Fibroblast of skin of scalp (primary cell): ENCODE measurements around the gene GTSF1L. TPM values are rescaled to one million over a fixed set of nuclear protein-coding genes. Genes with fewer than 3 reads are reported as not detected.
A peak's percentile ranks its signal among the peaks of the same experiment; 100 is the strongest.
"Not testable (repeated sequence)": the region's sequence is repeated elsewhere in the genome, so short reads cannot be mapped to it uniquely, and the experiment has no call there.

Experiments
- DNase-seq: peaks from one replicate; pipeline ENCODE4 v3.0.0-alpha.2; 2013
- polyA plus RNA-seq, 2 experiments: library from polyadenylated mRNA; unstranded; fragments of 120-200 nt; gene quantifications; one replicate each; pipeline ENCODE4 v1.2.1, GENCODE V29; 2013; ENCODE audit not compliant: insufficient read length in 2 of 2

The GTSF1L gene
- polyA plus RNA-seq (2013, experiment 1 of 2; ENCODE audit: insufficient read length) = not detected
- polyA plus RNA-seq (2013, experiment 2 of 2; ENCODE audit: insufficient read length) = not detected

DNA sequence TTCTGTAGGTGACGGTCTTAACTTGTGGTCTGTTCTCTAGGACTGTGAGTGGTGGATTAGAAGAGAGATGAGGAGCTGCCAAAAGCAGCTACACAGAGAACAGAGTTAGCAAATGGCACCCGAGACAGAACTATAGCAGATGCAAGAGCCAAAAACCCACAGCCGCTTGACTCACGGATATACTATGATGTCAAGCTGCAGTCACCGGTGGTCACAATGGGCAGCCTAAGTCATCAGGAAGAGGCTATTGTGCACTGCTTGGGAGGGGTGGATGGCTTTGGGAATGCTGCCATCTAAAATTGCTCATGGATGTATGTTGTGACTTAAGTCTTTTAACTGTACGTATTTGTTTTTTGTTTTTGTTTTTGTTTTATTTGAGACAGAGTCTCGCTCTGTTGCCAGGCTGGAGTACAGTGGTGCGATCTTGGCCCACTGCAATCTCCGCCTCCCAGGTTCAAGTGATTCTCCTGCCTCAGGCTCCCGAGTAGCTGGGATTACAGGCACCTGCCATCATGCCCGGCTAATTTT is at the start of gene GTSF1L:
TSS of gene GTSF1L (minus strand) at position 192 of the 528 bp plus-strand sequence. CDS start 308 bp downstream, outside the sequence.
- peak; percentile 50 for DNase-seq

DNA sequence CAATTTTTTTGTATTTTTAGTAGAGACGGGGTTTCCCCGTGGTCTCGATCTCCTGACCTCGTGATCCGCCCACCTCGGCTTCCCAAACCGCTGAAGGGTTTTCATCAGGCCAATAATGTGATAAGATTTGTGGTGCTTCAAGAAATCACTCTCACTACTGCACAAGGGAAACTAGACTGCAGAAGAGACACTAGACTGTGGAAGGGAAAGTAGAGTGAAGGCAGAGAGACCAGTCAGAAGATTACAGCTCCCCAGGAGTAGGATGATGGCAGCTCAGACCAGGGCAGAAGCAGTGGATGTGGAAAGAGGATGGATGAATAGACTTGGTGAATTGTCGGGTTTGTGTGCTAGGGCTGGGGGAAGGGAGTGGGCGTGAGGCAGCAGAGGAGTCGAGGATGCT is 48.0 kb upstream of the GTSF1L start:
- no peak for DNase-seq

DNA sequence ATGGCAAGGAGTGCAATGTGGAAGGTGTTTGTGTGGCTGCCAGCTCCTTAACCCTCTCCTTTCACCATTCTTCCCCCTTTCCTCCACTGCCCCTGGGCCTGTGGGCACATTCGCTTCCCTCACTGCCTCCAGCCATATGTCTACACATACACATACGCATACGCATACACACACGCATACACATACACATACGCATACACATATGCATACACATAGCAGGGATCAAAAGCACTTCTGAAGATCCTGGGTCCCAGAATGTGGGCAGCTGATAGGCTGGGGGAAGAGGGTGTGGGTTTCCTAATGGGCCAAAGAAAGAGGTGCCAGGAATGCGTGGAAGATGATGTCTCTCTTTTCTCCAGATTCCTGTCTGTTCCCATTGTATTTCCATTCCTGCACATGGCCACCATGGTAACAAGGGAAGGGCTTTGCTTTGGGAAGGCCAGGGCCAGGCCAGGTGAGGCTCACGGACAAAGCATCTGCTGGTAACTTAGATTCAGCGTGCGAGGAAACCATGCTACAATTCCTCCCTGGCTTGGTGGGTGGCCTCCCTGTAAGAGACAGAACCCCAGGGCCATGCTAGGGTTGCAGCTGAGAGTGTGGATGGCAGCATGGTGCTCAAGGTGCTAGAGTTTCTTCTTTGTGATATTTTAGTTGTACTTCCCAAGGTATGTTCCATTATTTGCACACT is 44.8 kb upstream of the GTSF1L start:
- no peak for DNase-seq

DNA sequence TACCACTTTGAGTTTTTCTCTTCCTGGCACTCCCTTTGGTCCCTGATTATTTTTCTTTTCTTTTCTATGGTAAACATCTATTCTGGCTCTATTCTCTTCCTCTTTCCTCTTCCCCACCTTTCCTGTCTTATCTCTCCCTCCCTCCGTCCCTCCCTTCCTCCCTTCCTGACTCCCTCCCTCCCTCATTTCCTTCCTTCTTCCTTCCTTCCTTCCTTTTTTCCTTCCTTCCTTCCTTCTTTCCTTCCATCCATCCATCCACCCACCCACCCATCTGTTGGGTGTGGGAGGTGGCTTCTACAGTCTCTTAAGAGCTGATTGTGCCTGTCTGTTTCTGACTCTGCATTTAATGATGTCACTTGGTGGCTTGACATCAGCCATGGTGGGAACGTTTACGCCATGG is 43.5 kb upstream of the GTSF1L start:
- no peak for DNase-seq

DNA sequence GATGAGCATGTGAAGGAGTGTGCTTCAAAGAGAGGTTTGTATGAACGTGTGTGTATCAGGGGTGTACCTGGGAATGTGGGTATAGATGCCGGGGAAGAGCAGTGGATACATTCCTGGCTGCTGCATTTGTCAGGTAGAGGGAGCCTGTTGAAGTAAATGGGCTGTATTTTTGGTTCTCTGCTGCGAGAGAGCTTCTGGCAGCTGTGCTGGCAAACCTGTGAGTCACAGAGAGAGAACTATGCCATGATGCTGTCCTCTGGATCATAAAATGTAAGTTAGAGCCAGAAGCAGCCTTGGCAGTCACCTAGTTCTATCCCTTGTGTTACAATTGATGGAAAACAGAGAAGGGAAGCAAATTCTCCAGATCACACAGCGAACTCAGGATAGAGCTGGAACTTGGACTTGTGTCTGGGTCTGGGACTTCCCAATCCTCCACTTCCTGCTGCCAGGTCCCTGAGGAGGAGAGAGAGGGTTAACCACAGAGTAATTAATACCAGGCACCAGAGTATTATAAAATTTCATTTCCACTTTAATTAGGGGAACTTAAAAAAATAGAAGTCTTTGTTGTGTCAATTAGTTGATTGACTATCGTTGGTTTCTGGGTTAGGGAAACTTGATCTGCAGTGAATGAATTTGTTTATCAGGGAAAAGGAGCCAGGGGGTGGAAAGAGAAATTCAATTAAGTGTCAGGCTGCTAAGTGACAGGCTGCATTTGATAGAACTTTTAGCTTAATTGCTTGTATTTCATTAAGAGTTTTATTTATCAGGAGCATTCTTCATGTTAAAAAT is 41.1 kb upstream of the GTSF1L start:
- no peak for DNase-seq

DNA sequence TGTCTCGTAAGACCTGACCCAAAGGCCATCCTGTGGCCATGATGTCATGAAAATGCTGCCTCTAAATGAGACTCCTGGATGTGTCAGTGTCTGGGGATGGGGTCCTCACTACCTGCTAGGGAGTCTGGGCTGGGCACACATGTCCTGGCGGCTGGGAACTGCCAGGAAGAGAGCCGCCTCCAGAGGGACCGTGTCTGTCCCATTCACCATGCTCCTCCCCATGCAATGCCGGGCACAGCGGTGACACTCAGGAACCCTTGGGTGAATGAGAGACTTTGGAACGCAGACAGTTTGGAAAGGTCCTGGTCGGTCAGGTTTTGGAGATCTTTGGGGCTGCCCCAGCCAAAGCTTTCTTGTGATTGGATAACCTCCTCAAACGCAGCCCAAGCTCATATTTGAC is 40.1 kb upstream of the GTSF1L start:
- DNase-seq = no peak

DNA sequence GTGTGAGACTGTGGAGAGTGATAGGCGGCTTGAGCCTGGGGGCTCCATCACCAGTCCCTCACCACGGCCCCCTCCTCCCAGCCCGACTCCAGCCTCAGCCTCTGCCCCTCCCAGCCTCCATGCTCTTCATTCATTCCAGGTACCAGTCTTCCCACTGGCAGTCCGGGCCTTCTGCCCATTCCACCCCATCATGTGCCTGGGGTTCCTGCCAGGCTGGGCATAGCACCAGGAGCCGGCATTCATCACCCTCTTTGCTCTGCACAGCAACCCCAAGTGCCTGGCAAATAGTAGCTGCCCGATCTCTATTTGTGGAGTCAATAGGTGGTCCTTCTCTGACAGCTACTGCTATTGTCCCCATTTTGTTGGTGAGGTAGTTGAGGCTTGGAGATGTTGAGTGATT is 39.6 kb upstream of the GTSF1L start:
- no peak for DNase-seq

DNA sequence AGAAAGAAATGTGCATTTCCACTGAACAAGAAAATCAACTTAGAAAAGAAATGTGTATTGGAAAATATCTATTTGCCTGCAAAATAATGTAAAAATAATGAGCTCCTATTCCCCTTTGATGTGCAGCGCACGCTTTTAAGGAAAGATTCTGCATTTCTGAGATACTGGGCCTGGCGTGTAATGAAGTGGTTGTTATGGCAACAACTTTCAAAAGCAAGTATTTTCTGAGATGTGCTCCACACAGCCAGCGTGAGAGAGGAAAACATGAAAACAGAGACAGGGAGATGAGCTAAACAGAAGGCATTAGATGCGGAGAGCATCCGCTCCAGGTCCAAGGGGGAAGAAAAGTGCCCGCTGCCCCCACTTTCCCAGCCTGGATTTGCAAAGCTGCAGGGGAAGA is 39.1 kb upstream of the GTSF1L start:
- DNase-seq = no peak

DNA sequence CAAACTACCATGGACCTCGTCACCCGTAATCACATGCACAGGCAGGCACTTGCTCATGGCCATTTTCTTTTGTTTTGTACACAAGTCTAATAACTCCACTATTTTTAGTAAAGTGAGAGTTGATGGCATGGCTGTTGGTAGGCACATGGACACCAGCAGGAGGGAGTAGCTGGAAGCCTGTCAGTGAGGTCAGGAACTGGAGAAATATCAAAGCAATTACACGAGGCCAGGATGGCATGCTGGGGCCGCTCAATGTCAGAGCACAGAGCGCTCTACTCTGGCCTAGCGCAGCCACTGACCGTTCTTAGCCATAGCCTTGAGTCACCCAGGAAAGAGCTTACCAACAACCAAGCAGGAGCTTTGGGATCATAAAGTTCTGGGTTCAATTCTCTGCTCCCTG is 36.1 kb upstream of the GTSF1L start:
- no peak for DNase-seq

DNA sequence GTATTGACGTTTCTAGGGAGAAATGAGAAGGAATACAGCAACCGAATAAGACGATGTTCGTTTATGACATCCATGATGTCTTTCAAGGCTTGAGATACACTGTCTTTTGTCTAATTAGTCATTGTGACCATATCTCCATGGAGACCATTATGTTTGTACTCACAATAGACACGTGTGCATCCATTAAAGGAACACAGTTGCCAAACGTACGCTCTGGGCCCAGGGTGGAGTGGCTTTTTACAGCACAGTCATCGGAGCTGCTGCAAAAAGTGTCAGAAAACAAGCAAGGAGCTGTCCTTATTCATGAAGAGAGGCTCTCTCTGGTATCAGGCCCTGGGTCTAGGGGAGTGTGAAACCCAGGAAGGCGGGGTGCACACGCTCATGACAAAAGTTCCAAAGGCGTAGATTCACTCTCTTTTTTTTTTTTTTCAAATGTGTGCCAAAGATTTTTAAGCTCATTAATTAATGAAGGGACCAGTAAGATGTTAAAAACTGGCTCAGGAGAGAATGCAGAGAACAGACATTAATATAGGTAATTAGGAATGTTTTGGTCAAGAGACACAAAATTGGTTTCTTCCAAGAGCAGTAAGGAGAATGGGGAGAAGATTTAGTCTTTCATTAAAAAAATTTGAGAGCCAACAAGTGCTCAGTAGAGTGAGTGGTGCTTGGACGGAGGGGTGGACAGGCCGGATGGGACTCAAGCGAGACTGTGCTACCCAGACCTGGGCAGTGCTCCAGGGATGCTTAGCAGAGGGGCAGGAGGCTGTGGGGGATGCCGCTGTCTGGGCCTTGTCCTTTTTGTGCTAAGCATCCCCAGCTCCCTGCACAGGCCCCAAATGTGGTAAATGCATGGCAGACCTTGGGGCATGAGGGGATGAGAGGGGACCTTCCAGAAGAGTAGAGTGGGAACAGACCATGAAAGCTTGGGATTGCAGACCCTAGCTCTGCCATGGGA is 34.9 kb upstream of the GTSF1L start:
- DNase-seq = no peak

DNA sequence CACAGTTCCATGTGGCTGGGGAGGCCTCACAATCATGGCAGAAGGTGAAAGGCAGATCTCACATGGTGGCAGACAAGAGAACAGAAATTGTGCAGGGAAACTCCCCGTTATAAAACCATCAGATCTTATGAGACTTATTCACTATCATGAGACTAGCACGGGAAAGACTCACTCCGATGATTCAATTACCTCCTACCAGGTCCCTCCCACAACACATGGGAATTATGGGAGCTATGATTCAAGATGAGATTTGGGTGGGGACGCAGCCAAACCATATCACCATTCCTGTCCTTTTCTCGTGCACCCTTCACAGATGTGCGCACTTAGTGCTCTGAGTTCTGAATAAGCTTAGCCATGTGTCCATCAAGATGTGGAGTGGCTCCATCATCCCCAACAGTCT is 31.1 kb upstream of the GTSF1L start:
- not testable (repeated sequence) for DNase-seq

DNA sequence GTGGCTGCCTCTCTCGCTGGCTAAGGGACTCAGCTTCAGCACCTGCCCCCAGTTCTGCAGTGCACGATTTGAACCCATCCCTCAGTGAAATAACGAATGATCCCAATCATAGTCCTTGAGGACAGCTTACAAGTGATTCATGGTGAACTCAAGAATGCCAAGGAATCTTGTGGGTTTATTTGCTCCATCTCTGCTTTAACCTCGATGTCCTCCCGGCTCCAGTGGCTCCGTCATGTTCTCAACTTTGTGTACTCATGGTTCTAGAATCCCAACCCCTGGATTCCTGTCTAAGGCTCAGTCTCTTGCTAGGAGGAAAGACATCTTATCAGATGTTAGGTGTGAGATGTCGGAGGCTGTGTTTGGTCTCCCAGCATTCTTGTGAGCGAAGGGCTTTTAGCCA is 29.0 kb upstream of the GTSF1L start:
- DNase-seq = peak; percentile 69

DNA sequence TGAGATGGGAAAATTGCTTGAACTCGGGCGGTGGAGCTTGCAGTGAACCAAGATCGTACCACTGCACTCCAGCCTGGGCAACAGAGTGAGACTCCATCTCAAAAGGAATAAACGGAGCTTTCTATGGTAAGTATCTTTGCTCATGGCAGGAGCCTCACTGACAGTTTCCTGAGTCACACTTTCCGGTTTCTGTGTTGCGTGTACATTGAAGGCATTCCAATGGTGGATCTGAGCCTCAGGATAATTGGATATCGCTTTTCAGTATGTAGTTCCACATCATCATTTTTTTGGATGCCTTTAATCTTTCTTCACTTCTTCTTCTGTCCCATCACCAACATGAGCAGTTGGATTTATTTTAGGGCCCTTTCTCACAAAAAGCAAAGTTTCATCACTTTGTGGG is 28.6 kb upstream of the GTSF1L start:
- DNase-seq = peak; percentile 67

DNA sequence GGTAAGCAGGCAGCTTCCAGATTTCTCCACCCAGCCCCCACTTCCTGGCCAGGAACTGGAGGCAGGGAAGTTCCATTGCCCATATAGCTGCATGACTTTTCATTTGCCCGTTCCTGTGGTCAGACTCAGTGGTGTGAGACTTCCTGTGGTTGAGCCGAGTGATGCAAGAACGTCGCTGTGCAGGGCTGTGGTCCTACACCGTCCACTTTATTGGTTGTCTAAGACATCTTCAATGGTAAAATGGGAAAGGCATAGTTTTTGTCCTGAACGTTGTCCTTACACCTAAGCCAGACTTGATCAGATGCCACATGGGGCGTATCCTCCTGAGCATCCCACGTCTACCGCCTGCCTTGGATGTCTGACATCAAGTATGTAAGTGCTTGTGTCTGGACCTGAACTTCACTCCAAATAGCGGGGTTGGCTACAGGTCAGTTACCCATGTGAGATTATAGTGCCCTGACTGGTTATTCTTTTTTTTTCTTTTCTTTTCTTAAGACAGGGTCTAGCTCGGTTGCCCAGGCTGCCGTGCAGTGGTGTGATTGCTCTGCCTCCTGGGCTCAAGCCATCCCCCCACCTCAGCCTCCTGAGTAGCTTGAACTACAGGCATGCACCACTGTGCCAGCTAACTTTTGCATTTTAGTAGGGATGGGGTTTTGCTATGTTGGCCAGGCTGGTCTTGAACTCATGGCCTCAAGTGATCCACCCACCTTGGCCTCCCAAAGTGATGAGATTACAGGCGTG is 25.9 kb upstream of the GTSF1L start:
- DNase-seq = peak; percentile 83

DNA sequence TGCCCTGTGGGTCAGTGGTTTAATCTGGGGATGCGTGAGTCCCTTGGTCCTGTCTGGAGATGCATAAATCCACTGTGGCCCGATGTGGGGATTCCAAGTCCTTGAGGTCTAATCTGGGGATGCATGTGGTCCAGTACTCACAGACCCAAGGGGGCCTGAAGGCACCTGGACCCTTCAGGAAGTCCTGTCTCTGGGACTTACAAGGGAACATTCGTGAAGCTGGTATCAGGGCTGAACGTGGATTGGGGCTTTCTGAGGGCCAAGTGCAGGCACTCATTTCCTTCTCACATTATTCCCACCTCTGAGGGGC is 25.2 kb upstream of the GTSF1L start:
- DNase-seq = no peak

DNA sequence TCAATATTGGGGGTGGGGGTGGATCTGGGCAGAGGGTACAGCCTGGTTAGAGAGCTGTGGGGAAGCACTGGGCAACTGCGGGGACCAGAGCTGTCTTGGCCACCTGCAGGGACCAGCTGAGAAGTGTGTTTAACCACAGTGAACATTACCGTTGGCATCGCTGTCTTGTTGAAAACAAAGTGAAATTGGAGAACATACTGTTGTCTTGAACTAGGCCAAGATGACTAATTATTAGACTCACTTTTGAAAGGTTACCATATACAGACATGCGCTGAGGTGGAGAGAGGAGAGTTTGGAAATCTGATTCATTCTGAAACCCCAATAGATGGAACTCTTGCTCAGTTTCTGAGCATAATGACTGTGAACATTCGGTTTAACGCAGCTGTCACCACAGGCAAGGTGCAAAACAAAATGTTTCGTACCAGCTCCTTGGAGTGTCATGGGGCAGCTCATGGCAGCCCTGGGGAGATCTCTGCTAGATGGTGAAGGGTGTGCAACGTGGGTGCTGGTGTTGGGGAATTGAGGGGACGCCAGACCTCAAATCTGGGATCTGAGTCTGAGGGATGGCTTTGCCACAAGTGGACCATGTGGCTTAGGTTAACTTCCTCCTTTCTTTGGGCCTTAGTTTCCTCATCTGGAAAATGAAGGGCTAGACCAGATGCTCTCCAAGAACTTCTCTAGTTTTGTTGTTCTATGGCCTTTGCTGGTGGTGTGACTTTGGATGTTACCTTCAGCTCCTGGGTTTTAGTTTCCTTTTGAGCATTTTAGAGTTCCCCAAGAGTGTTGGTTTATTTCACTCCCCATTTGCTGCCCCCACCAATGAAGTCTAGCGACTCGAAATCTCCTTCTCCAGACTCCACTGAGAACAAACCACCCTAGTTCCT is 24.6 kb upstream of the GTSF1L start:
- peak; percentile 36 for DNase-seq

DNA sequence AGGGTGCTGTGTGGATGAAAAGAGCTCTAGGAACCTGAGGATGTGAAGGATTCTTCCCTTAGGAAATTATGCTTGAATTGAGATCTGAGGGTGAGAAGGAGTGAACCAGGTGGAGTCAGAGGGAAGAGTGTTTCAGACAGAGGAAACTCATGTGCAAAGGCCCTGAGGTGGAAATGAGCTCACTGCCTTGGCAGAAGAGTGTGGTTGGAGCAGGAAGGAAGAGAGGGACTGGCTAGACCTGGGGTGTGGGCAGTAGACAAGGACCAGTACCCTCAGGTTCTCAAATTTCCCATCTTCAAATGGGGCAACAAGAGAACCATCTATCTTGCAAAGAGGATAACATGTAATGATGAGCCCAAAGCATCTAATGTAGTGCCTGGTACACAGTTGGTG is 24.0 kb upstream of the GTSF1L start:
- DNase-seq = no peak

DNA sequence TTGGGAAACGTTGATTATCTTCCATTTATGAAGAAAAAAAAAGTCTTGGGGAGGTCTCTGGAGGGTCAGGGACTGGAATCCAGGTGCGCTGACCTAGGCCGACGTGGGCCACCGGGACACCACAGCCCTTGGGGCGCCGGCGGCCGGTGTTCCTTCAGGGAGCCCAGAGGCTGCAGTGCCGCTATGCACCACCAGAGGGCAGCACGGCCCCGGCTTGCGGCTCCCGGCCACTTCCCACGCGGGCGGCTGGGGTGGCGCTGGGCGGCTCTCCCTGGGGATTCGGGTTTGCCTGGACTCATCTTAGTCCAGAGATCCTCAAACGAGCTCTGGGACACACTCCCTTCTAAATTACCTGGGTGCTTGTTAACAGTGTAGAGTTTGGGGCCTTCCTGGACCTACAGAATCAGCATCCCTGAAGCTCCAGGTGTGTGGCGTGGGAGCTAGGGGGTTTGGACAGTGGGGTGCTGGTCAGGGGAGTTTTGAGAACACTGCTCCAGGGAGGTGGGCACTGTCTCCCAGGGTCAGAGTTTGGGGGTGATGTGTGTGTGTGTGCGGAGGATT is 23.0 kb upstream of the GTSF1L start:
- peak; percentile 58 for DNase-seq

DNA sequence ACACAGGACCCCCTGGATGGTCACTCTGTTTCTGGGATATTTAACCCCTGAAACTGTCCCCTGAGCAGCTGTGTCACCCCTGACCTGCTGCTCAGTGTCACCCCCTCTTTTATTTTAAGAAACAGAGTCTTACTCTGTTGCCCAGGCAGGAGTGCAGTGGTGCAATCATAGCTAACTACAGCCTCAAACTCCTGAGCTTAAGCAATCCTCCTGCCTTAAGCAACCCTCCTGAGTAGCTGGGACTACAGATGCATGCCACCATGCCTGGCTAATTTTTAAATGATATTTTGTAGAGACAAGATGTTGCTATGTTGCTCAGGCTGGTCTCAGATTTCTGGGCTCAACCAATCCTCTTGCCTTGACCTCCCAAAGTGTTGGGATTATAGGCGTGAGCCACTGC is 21.5 kb upstream of the GTSF1L start:
- DNase-seq = no peak

DNA sequence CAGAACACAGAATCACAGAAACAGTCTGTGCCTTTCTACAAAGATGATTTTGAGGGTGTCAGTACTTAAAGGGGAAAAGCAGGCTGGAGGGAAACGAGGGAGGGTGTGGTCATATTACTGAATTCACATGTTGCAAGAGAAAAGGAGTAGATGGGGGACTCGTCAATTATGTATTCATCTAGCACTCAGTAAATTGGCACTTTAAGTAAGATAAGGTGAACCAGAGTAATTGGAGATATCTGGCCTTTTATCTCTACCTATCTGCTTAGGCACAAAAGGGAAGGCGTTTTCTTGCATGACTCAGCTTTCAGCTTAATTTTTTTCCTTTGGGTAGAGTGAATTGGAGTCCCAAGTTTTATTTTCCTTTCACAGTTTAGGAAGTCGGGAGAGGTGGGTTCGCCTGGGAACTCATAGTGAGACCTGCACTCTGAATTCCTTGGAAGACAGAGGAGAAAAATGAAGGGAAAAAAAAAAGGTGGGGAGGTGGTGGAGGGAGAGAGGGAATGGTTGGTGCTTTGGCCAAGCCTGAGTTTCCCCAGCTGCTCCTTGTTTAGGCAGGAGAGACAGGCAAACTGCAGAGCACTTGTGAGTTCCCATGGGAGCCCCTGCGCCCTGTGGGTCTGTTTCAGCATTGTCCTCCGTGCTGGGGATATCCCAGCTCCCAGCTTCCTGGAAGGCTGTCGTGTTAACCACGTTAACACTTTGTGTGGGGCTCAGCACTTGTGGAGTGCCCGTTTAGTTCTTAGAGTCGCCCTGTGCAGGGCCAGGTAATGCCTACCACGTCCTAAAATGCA is 19.7 kb upstream of the GTSF1L start:
- DNase-seq = no peak
